Thoracic aorta (tissue), 2 donors: Measurements from ENCODE around the gene FBP1. TPM values are rescaled to one million over a fixed set of nuclear protein-coding genes. Genes with fewer than 3 reads are reported as not detected.

Experiments
- ATAC-seq: fragments of 150-250 bp; one replicate; pipeline ENCODE4 v1.8.0; 2017; ENCODE audit warnings: low read depth; ENCODE audit not compliant: insufficient number of reproducible peaks, low FRiP score
- DNase-seq: peaks from one replicate; pipeline ENCODE4 v3.0.0-alpha.2; 2020; ENCODE audit warnings: low spot score
- H3K27ac ChIP-seq, 2 donors: fragments of 200-600 bp; sonication (generic); 1 replicate in 1 of 2; 2 replicates in 1 of 2; pipeline ENCODE4 v1.5.1; 2016; ENCODE audit warnings: mild to moderate bottlenecking in 2 of 2, moderate library complexity in 2 of 2
- H3K27me3 ChIP-seq: fragments of 200-600 bp; sonication (generic); replicated peaks from 2 replicates; pipeline ENCODE4 v1.6.0; 2016; ENCODE audit warnings: mild to moderate bottlenecking; ENCODE audit not compliant: insufficient read depth
- H3K36me3 ChIP-seq: fragments of 200-600 bp; sonication (generic); one replicate; pipeline ENCODE4 v1.5.1; 2016
- H3K4me1 ChIP-seq, 2 donors: fragments of 200-600 bp; sonication (generic); 1 replicate in 1 of 2; 2 replicates in 1 of 2; pipeline versions ENCODE4 v1.5.1 to v1.6.0; 2016; ENCODE audit warnings: low read depth in 2 of 2, mild to moderate bottlenecking in 1 of 2; ENCODE audit not compliant: control insufficient read depth in 1 of 2
- H3K4me3 ChIP-seq: fragments of 200-600 bp; sonication (generic); 2 replicates; pipeline ENCODE4 v1.5.1; 2016; ENCODE audit warnings: mild to moderate bottlenecking
- H3K9me3 ChIP-seq: fragments of 200-600 bp; sonication (generic); 2 replicates; pipeline ENCODE4 v1.5.1; 2016
- total RNA-seq, 2 donors: library from RNA; depleted of rRNA; stranded (reverse); fragments of >200 nt; gene quantifications; one replicate each; pipeline versions ENCODE4 v1.1.0 to v1.2.3, GENCODE V29; 2016
- TF ChIP-seq, protein P1 (sequence below): fragments of 200-600 bp; sonication (generic); IDR thresholded peaks from one replicate; pipeline ENCODE4 v1.5.1; 2019; ENCODE audit warnings: antibody characterized with exemption

The FBP1 gene
- total RNA-seq, 2 donors from 2014 or later = 3.8 to 6.6 TPM

DNA sequence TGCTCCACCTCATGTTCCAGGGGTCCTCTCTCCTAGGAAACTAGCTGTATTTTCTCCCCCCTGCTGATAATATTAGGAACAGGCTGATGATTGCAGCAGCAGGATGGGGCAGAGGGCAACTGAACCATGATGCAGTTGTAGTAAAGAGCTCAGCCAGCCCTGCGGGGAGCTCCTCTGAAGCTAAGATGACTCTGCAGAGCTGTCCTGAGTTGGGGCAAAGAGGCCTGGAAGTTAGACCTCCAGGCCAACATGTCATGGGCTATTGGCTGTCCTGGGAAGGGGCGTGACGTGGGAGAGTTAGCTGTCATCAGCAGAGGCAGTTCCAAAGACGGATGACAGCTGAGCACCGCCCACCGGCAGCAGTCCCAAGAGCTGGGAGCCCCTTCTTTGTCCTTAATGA is 6.6 kb upstream of the FBP1 start:
- no peak overlapping the region for H3K27ac ChIP-seq

DNA sequence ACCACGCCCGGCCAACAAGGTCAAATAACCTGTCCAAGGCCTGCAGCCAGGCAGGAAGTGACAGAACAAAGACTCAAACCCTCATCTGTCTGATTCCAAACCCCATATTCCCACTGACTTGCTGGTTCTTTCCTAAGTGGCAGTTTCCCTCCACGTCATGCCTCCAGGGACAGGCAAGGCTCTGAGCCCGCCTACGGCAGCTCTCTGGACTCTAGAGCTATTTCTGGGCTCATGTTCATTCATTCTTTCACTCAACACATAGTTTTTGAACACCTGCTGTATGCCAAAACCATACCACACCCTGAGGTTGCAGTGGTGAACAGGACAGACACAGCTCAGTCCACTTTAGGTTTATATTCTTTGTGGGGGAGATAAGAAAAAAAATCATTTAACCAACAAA is 5.2 kb upstream of the FBP1 start:
- ATAC-seq = no peak
- H3K4me3 ChIP-seq = no peak overlapping the region
- no peak for DNase-seq
- H3K27ac ChIP-seq = no peak overlapping the region
- TF ChIP-seq, protein P1, sequence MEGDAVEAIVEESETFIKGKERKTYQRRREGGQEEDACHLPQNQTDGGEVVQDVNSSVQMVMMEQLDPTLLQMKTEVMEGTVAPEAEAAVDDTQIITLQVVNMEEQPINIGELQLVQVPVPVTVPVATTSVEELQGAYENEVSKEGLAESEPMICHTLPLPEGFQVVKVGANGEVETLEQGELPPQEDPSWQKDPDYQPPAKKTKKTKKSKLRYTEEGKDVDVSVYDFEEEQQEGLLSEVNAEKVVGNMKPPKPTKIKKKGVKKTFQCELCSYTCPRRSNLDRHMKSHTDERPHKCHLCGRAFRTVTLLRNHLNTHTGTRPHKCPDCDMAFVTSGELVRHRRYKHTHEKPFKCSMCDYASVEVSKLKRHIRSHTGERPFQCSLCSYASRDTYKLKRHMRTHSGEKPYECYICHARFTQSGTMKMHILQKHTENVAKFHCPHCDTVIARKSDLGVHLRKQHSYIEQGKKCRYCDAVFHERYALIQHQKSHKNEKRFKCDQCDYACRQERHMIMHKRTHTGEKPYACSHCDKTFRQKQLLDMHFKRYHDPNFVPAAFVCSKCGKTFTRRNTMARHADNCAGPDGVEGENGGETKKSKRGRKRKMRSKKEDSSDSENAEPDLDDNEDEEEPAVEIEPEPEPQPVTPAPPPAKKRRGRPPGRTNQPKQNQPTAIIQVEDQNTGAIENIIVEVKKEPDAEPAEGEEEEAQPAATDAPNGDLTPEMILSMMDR = no peak
- peaks cover 3 to 5% of the 10 kb centered on the region in 2 donors for H3K4me1 ChIP-seq
- no peaks in the 10 kb centered on the region for H3K27me3 ChIP-seq
- H3K36me3 ChIP-seq = no peaks in the 10 kb centered on the region
- H3K9me3 ChIP-seq = no peaks in the 10 kb centered on the region

More for the DNA sequence above, 6.6 kb upstream of the FBP1 start:
- Histone ChIP-seq H3K36me3 (no peaks in the 10 kb centered on the region), H3K4me1 (peaks cover 3 to 5% of the 10 kb centered on the region in 2 donors), H3K9me3 (no peaks in the 10 kb centered on the region), H3K4me3 (no peak overlapping the region), H3K27me3 (no peaks in the 10 kb centered on the region)
- TF ChIP-seq, protein P1 = no peak
- no peak for ATAC-seq
- no peak for DNase-seq

DNA sequence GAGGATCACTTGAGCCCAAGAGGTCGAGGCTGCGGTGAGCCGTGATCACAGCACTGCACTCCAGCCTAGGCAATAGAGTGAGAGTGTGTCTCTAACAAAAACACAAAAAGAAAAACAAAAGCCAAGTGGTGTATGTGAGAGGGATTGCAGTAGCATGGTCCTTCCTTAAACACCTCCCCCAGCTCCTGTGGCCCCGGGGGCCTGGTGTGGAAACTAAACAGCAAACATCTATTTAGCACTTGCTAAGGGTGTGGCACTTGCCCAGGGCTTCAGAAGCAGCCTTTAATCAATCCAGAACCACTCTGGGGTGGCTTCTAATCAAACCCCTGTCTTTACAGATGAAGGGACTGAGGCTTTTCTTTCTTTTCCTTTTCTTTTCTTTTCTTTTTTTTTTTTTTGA is 4.4 kb upstream of the FBP1 start:
- no peak overlapping the region for H3K27ac ChIP-seq
- no peaks in the 10 kb centered on the region for H3K9me3 ChIP-seq
- no peaks in the 10 kb centered on the region for H3K27me3 ChIP-seq
- no peak overlapping the region for H3K4me3 ChIP-seq
- TF ChIP-seq, protein P1 = no peak
- ATAC-seq = no peak
- H3K36me3 ChIP-seq = no peaks in the 10 kb centered on the region
- no peak for DNase-seq
- H3K4me1 ChIP-seq = peaks cover 0 to 10% of the 10 kb centered on the region in 2 donors

DNA sequence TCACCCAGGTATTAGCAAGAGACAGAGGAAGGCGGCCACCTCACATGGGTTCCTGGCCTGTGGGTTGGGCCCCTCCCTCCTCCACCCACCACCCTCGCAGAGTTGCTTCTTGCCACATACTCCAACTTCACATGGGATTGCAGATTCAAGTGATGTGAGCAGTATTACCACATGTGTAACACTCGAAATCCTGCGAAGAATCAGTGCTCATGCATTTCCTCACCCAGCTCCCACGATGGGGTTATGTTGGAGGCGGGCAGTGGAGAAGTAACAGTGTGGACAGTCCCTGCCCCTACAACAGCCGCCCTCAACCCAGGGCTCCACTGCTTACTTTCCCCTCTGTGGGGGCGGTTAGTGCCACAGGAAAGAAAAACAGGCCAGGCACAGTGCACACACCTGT is 3.9 kb upstream of the FBP1 start:
- ATAC-seq (no peak), DNase-seq (no peak)
- TF ChIP-seq, protein P1 = no peak

DNA sequence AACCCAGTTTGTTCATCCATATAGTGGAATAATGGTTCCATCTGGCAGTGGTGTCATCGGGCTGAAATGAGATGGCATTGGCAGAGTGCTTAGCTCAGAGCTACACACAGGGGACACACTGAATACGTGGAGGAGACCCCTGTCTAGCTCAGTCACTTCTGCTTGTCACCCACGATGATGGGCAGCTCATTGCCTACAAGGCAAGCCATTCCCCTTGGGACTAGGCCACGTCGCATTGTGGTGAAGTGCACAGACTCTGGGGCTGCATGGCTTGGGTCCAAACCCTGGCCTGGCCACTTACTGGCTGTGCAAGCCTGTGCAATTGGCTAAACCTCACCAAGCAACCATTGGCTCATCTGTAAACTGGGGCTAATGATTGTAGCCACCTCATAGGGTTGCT is 3.2 kb upstream of the FBP1 start:
- DNase-seq (no peak), ATAC-seq (no peak)
- Histone ChIP-seq H3K9me3 (no peaks in the 10 kb centered on the region), H3K4me1 (peaks cover 0 to 10% of the 10 kb centered on the region in 2 donors), H3K4me3 (no peak overlapping the region), H3K27ac (no peak overlapping the region), H3K27me3 (no peaks in the 10 kb centered on the region), H3K36me3 (no peaks in the 10 kb centered on the region)
- TF ChIP-seq, protein P1 = no peak

More for the DNA sequence above, 3.9 kb upstream of the FBP1 start:
- Histone ChIP-seq H3K4me3 (no peak overlapping the region), H3K4me1 (peaks cover 0 to 10% of the 10 kb centered on the region in 2 donors), H3K27me3 (no peaks in the 10 kb centered on the region), H3K27ac (no peak overlapping the region), H3K9me3 (no peaks in the 10 kb centered on the region), H3K36me3 (no peaks in the 10 kb centered on the region)
